GM18909 (cell line): ENCODE measurements around the gene NCOA6.

Experiments
- ATAC-seq: cut with Tn5 transposase; IDR thresholded peaks from one replicate; pipeline ENCODE4 v1.9.1; 2021; ENCODE audit warnings: mild to moderate bottlenecking; ENCODE audit not compliant: unreplicated experiment, poor library complexity

NCOA6 gene

GRCh38 chr20:34669094-34669493, 156.4 kb downstream of the NCOA6 start:
- no peak for ATAC-seq
